GM12801 (cell line): ENCODE measurements around the gene IPCEF1.

ENCODE experiments used
- TF ChIP-seq, protein P1 (sequence below): IDR thresholded peaks from one replicate; pipeline ENCODE4 v1.5.1; 2011; ENCODE audit warnings: control low read depth; ENCODE audit not compliant: insufficient read length; ENCODE audit errors: extremely low read depth

Gene IPCEF1

DNA sequence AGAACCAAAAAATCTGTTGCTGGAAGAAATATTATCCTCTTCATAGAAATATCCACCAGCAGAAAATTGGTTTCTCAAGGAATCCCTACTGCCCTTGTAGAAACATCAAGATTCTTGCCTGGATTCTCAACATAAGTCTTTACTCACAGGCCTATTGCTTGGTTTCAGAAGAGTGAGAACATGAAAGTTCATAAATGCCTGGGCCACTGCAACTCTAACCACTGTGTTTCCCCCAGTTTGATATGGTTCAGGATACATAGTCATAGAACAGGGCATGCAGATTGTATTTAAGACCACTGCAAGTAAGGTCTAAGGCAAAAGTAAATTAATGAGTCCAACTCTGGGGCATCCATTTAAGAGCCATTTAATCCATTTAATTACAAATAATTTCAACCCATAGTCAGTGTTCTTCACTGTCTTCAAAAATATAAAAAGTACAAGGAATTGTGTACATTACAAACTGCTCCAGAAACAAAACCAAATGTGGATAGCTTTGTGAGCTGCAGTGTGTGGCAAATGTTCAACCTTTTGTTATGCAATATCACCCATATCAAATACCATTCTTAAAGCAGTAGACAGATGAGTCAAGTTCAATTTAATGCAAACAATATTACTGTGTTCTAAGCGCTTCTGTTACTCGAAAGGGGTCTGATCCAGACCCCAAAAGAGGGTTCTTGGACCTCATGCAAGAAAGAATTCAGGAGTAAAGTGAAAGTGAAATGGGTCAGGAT lies 234.2 kb downstream of the IPCEF1 start:
- TF ChIP-seq, protein P1, sequence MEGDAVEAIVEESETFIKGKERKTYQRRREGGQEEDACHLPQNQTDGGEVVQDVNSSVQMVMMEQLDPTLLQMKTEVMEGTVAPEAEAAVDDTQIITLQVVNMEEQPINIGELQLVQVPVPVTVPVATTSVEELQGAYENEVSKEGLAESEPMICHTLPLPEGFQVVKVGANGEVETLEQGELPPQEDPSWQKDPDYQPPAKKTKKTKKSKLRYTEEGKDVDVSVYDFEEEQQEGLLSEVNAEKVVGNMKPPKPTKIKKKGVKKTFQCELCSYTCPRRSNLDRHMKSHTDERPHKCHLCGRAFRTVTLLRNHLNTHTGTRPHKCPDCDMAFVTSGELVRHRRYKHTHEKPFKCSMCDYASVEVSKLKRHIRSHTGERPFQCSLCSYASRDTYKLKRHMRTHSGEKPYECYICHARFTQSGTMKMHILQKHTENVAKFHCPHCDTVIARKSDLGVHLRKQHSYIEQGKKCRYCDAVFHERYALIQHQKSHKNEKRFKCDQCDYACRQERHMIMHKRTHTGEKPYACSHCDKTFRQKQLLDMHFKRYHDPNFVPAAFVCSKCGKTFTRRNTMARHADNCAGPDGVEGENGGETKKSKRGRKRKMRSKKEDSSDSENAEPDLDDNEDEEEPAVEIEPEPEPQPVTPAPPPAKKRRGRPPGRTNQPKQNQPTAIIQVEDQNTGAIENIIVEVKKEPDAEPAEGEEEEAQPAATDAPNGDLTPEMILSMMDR: no peak

DNA sequence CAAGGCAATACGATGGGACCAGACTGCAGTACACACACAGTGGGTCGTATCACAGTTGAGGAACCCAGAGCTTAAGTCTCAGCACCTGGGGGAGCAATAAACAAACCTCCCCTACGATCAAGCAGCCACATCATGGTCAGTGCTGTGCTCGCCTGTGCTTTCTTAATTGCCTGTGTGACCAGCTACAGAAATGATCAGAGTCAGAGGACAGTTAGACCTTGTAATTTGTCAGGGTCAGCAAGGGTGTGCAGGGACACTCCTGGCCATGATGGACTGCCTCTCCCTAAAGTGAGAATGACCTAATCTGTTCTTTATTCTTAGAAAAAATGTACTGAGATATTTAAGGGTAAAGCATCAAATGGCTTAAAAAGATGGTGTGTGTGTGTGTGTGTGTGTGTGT lies 239.1 kb downstream of the IPCEF1 start:
- TF ChIP-seq, protein P1: no peak

DNA sequence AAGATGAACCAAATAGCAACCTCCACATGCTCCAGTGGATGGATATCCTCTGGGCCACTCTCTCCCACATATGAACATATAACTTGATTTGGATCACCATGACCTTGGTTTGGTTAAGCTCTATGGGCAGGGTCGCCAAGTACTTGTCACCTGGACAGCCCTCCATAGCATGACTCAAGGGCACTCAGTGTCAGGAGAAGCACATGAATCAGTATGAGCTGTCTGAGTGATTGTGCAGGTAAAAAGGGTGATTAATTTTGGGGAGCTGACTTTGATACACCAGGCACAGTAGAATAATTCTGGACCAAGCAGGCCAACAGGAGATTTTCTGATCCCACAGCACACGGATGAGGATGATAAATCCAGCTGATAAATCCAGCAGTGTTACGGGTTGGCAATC lies 243.2 kb downstream of the IPCEF1 start:
- TF ChIP-seq, protein P1: no peak

DNA sequence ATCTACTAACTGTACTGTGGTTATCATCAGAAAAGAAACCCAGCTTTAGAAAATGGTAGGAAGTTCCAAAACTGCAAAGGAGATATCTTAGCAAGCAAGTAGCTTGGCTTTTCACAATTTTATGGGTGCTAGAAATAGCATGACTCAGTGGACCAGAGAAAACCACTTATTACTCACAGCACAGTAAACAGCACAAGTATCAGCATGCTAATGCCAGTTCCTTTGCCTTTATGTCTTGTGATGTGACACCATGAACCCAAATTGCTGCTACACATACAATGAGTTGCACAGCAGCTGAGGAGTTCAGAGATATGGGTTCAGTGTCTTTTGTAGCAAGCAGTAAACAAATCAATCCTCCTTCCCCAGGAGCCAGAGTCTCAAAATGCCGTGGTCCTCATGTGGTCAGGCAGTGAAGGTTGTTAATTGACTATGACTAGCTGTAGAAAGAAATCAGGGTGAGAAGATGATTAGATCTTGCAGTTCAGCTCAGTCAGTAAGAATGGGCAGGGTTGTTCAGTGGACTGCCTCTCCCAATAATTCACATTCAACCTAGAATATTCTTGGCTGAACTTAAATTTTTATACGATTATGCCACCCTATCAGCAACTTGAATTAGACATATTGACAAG lies 244.3 kb downstream of the IPCEF1 start:
- TF ChIP-seq, protein P1: no peak

DNA sequence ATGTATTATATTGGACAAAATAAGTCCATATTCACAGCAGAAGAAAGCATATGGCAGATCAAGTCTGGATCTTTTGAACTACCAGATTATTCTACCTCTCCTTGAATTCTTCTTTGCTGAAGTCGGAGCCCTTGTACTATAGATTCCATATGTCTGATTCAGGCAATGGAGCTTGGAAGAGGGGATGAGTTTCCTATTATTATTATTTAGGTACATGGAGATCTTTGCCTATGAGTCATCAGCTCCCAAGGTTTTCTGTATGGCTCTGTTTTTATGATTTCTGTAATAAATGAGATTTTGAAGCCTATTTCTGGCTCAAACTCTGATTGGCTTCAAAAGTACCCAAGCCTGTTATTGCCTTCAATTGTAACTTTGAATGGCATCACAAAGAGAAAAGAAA lies 245.6 kb downstream of the IPCEF1 start:
- TF ChIP-seq, protein P1: no peak

DNA sequence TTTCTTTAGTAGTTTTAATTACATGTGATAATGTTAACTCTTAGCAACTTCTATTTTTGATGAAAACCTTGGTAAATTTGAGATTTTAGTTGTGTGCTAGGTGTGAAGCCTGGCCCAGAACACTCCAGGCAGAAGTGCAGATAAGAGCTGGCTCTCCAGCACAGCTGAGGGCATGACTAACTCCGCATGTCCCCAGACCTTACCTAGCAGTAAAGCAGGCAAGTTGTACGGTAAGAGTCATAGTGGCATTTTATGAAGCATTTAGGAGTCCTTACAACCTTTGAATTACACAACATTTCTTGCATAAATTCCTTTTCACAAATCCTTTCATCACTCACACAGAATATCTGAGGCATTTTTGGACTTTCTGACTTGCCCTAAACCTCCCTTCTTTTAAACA lies 250.4 kb downstream of the IPCEF1 start:
- TF ChIP-seq, protein P1: no peak
